K562 (cell line): ENCODE data around the gene DGLUCY. TPM values are rescaled to one million over a fixed set of nuclear protein-coding genes. Genes with fewer than 3 reads are reported as not detected.
"Not testable (repeated sequence)": the region's sequence is repeated elsewhere in the genome, so short reads cannot be mapped to it uniquely, and the experiment has no call there.

Source experiments
- ATAC-seq: fragments of 200-7000 bp; cut with Tn5 transposase; 3 replicates; pipeline ENCODE4 v1.9.1; 2020; ENCODE audit warnings: moderate library complexity
- BruUV-seq: library from RNA; stranded (reverse); fragments of 400-500 nt; replicated peaks from 2 replicates; lab custom pipeline; 2021; lab: Mats Ljungman, UMichigan
- CTCF ChIA-PET: fragments of 300-600 bp; formaldehyde crosslinking; extraction: SDS; loops from one replicate; lab custom pipeline; 2021; ENCODE audit warnings: low intra/inter-chr PET ratio; lab: Yijun Ruan, JAX
- POLR2A ChIA-PET: fragments of 300-600, 350-650 bp; sonication (Branson Sonifier 250); formaldehyde crosslinking; extraction: SDS; loops from one replicate; lab custom pipeline; 2021; ENCODE audit warnings: antibody characterized with exemption, inconsistent platforms; lab: Yijun Ruan, JAX
- DNase-seq, 4 experiments: peaks; one replicate each; pipeline versions ENCODE4 v3.0.0 to v3.0.0-alpha.2; 2011 to 2018; ENCODE audit warnings: low spot score in 3 of 4, mixed read lengths in 3 of 4; ENCODE audit errors: extremely low read depth in 1 of 4
- FAIRE-seq: peaks from 2 replicates; lab custom pipeline; 2011; peaks lifted over from hg19 to GRCh38; lab: Jason Lieb, UNC
- H2AFZ ChIP-seq: 2 replicates; pipeline ENCODE4 v1.6.0; 2011; ENCODE audit warnings: low read depth, low read length, control low read depth, inconsistent platforms
- H3K27ac ChIP-seq: fragments of 200-600 bp; 3 replicates; pipeline ENCODE4 v1.8.0; 2011; ENCODE audit warnings: low read depth, mild to moderate bottlenecking, control low read depth, inconsistent platforms, low read length, moderate library complexity, mixed read lengths; ENCODE audit errors: extremely low read depth
- H3K27me3 ChIP-seq, 2 experiments: fragments of 300-600 bp in 1 of 2; 2 replicates in 1 of 2; 3 replicates in 1 of 2; pipeline versions ENCODE4 v1.6.0 to v1.8.0; 2011; ENCODE audit warnings: inconsistent platforms in 2 of 2, low read length in 2 of 2, mild to moderate bottlenecking in 1 of 2, mixed read lengths in 1 of 2, moderate library complexity in 1 of 2; ENCODE audit not compliant: control insufficient read depth in 2 of 2, insufficient read depth in 2 of 2
- H3K36me3 ChIP-seq: fragments of 300-600 bp; 3 replicates; pipeline ENCODE4 v1.8.0; 2011; ENCODE audit warnings: mild to moderate bottlenecking, low read length, inconsistent platforms; ENCODE audit not compliant: control insufficient read depth, insufficient read depth
- H3K4me1 ChIP-seq, 2 experiments: fragments of 200-600 bp in 1 of 2; replicated peaks in 1 of 2; 2 replicates in 1 of 2; 3 replicates in 1 of 2; pipeline versions ENCODE4 v1.5.1 to v1.8.0; 2011; ENCODE audit warnings: inconsistent platforms in 2 of 2, low read length in 2 of 2, mild to moderate bottlenecking in 1 of 2, mixed read lengths in 1 of 2, moderate library complexity in 1 of 2; ENCODE audit not compliant: control insufficient read depth in 2 of 2, insufficient read depth in 2 of 2
- H3K4me2 ChIP-seq: 2 replicates; pipeline ENCODE4 v1.6.1; 2011; ENCODE audit warnings: low read length, control low read depth, inconsistent platforms, mixed read lengths; ENCODE audit not compliant: insufficient read depth
- H3K4me3 ChIP-seq: fragments of 200-600 bp; sonication (generic), shearing (Covaris generic); 2 replicates; pipeline ENCODE4 v1.5.1; 2016; ENCODE audit warnings: control low read depth, inconsistent platforms
- H3K79me2 ChIP-seq: fragments of 200-600 bp; 3 replicates; pipeline ENCODE4 v1.8.0; 2011; ENCODE audit warnings: low read length, inconsistent platforms; ENCODE audit not compliant: control insufficient read depth, insufficient read depth
- H3K9ac ChIP-seq, 2 experiments: 2 replicates each; pipeline versions ENCODE4 v1.6.0 to v1.6.1; 2011; ENCODE audit warnings: low read depth in 2 of 2, low read length in 2 of 2, control low read depth in 1 of 2, inconsistent platforms in 1 of 2, mild to moderate bottlenecking in 1 of 2, mixed read lengths in 1 of 2; ENCODE audit not compliant: insufficient read depth in 1 of 2
- H3K9me1 ChIP-seq: one replicate; pipeline ENCODE4 v1.6.0; 2011; ENCODE audit warnings: inconsistent platforms, mild to moderate bottlenecking, low read length, moderate library complexity; ENCODE audit not compliant: control insufficient read depth, insufficient read depth
- H3K9me3 ChIP-seq: replicated peaks from 2 replicates; pipeline ENCODE4 v1.5.1; 2011; ENCODE audit warnings: low read depth, low read length, inconsistent platforms; ENCODE audit not compliant: control insufficient read depth, insufficient read depth
- H4K20me1 ChIP-seq: replicated peaks from 2 replicates; pipeline ENCODE4 v1.6.1; 2011; ENCODE audit warnings: low read length, inconsistent platforms, mixed read lengths; ENCODE audit not compliant: control insufficient read depth, insufficient read depth
- GABPB2 ChIP-seq: fragments of 250-450 bp; sonication (Bioruptor Pico); conservative IDR thresholded peaks from 2 replicates; pipeline ENCODE4 v1.5.1; 2021; ENCODE audit warnings: mild to moderate bottlenecking
- MYNN ChIP-seq, 2 experiments: sonication (generic); formaldehyde crosslinking in 1 of 2; IDR thresholded peaks; 2 replicates each; pipeline versions ENCODE4 v1.5.0 to v1.6.1; 2016 to 2020; ENCODE audit warnings: antibody characterized with exemption in 1 of 2, missing genetic modification reagents in 1 of 2
- RBM14 ChIP-seq: fragments of 200-400 bp; formaldehyde crosslinking; IDR thresholded peaks from 2 replicates; pipeline ENCODE4 v1.6.1; 2018; ENCODE audit warnings: low read depth, mild to moderate bottlenecking, low read length, moderate library complexity, borderline replicate concordance; ENCODE audit not compliant: insufficient read depth
- RBM34 ChIP-seq: fragments of 200-400 bp; formaldehyde crosslinking; IDR thresholded peaks from 2 replicates; pipeline ENCODE4 v1.6.1; 2018; ENCODE audit warnings: low read length, borderline replicate concordance; ENCODE audit not compliant: insufficient read depth
- RCOR1 ChIP-seq, 2 experiments: IDR thresholded peaks; 2 replicates each; pipeline ENCODE4 v1.6.1; 2012; ENCODE audit warnings: low read depth in 2 of 2, low read length in 2 of 2, borderline replicate concordance in 1 of 2, improper control_type of control experiment in 1 of 2
- ZBTB8A ChIP-seq: fragments of 450-650 bp; IDR thresholded peaks from 2 replicates; pipeline ENCODE4 v1.6.1; 2018; ENCODE audit warnings: mild to moderate bottlenecking, moderate library complexity; ENCODE audit not compliant: partially characterized antibody
- ZNF354B ChIP-seq: fragments of 250-450 bp; sonication (Bioruptor Pico); IDR thresholded peaks from 2 replicates; pipeline ENCODE4 v1.4.0; 2020
- ZNF696 ChIP-seq: fragments of 250-450 bp; sonication (Bioruptor Pico); conservative IDR thresholded peaks from 2 replicates; pipeline ENCODE4 v1.4.0; 2020; ENCODE audit warnings: mild to moderate bottlenecking, moderate library complexity
- WGBS: fragments of 100-300 bp; shearing (Covaris generic); methylation state at CpG from one replicate; pipeline ENCODE4 v1.1.6; 2016; ENCODE audit warnings: low coverage, mixed read lengths; ENCODE audit not compliant: insufficient coverage; ENCODE audit errors: missing lambda C conversion rate; 5-methylcytosine and 5-hydroxymethylcytosine counted together
- in situ Hi-C: fragments of 300-500 bp; cut with MboI; formaldehyde crosslinking; loops from 4 replicates; pipeline ENCODE4 v1.15.0; 2018; ENCODE audit warnings: inconsistent platforms, mixed read lengths
- intact Hi-C: fragments of 100-400 bp; cut with micrococcal nuclease; formaldehyde crosslinking; loops from 2 replicates; pipeline ENCODE4 v1.14.2; 2022
- polyA plus RNA-seq, 8 experiments: library from polyadenylated mRNA; depleted of rRNA in 4 of 8; stranded (reverse) in 5 of 8; unstranded in 3 of 8; fragments of >200 nt; fragmentation: Nextera tagmentation in 2 of 8; fragmentation: Illumina TruSeq in 1 of 8; extraction: Ambion mirVana in 2 of 8; extraction: Trizol in 1 of 8; gene quantifications; 2 replicates each; pipeline versions ENCODE4 v1.2.1 to v1.2.3, GENCODE V29; 2011 to 2014; ENCODE audit warnings: inconsistent platforms in 1 of 8, missing spikeins in 1 of 8
- total RNA-seq, 7 experiments: library from RNA; depleted of rRNA in 6 of 7; stranded (reverse); fragments of >200 nt in 6 of 7; fragmentation: Illumina TruSeq in 2 of 7; extraction: Trizol in 2 of 7; gene quantifications; 2 replicates each; pipeline versions ENCODE4 v1.2.1 to v1.2.3, GENCODE V29; 2011 to 2021; ENCODE audit warnings: low replicate concordance in 1 of 7
- TF ChIP-seq, protein P1 (sequence below): sonication (generic); formaldehyde crosslinking; IDR thresholded peaks from 2 replicates; pipeline ENCODE4 v1.8.1; 2023; ENCODE audit warnings: mild to moderate bottlenecking, missing genetic modification reagents
- TF ChIP-seq, protein P2 (sequence below): sonication (generic); formaldehyde crosslinking; IDR thresholded peaks from 2 replicates; pipeline ENCODE4 v1.8.0; 2022; ENCODE audit warnings: mild to moderate bottlenecking, missing genetic modification reagents

DGLUCY gene
- total and polyA plus RNA-seq, 9 of the 15 experiments (the other 6 are each of a cell fraction or from before 2014, with no cell fraction given): 9.9 to 28.4 (median 21.0) TPM

DNA sequence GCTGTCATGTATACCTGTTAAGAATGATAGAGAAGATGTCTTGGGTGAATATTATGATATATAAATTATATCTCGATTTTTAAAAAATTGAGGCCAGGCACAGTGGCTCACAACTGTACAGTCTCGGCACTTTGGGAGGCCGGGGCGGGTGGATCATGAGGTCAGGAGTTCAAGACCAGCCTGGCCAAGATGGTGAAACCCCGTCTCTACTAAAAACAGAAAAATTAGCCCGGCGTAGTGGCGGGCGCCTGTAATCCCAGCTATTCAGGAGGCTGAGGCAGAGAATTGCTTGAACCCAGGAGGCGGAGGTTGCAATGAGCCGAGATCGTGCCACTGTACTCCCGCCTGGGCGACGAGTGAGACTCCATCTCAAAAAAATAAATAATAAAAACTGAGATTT lies 152.4 kb downstream of the DGLUCY start:
- ATAC-seq, H3K27me3 ChIP-seq, CTCF ChIA-PET: not testable (repeated sequence)
- TF ChIP-seq, protein P1, sequence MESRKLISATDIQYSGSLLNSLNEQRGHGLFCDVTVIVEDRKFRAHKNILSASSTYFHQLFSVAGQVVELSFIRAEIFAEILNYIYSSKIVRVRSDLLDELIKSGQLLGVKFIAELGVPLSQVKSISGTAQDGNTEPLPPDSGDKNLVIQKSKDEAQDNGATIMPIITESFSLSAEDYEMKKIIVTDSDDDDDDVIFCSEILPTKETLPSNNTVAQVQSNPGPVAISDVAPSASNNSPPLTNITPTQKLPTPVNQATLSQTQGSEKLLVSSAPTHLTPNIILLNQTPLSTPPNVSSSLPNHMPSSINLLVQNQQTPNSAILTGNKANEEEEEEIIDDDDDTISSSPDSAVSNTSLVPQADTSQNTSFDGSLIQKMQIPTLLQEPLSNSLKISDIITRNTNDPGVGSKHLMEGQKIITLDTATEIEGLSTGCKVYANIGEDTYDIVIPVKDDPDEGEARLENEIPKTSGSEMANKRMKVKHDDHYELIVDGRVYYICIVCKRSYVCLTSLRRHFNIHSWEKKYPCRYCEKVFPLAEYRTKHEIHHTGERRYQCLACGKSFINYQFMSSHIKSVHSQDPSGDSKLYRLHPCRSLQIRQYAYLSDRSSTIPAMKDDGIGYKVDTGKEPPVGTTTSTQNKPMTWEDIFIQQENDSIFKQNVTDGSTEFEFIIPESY: 0 out of 2 replicates have a peak, but pooled peaks have one; percentile 33
- TF ChIP-seq, all 486 proteins: peak for 1; not testable (repeated sequence) for 485
- H3K9me1 ChIP-seq, DNase-seq, in situ Hi-C loops, POLR2A ChIA-PET, H3K36me3 ChIP-seq, H3K9me3 ChIP-seq, FAIRE-seq, H4K20me1 ChIP-seq, H3K4me3 ChIP-seq, H2AFZ ChIP-seq, BruUV-seq: not testable (repeated sequence)
- H3K27ac ChIP-seq: peak overlapping the region; percentile 84; the same call in 2 of the 3 replicates
- H3K4me2 ChIP-seq: peak overlapping the region; percentile 87; the same call in 1 of the 2 replicates
- intact Hi-C loops: loop anchor here (5.0 kb wide), 1 partner anchor 64 kb away; no protein-coding TSS in a partner anchor
- H3K9ac ChIP-seq: peak overlapping the region in 1 of 2 experiments; percentile 88; a peak in 2 of 4 replicates
- 73% methylated on average over 14 of the region's 15 CpGs for WGBS
- peaks cover 41 to 47% of the 10 kb centered on the region in 2 experiments for H3K4me1 ChIP-seq
- peaks cover 31% of the 10 kb centered on the region for H3K79me2 ChIP-seq

DNA sequence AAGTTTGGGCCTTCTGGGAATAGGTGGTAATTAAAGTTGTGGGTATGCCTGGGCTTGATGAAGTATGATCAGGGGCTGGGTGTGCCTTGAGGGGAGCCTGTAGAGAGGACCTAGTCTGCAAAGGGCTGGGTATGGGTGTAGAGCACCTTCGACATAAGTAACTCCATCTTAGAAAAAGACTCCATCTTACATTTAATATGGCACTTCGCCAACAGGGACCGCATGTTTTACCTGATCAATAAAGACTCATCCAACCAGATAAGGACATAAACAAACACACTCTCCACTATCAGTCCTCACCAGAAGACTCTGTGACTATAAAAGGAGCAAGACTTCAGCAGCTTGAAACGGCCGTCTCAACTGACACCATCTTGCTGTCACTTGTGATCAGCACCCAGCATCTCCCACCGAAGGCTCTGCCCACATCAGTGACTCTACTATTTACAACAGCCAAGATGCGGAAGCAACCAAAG lies 154.1 kb downstream of the DGLUCY start:
- intact Hi-C loops: loop anchor here (5.0 kb wide), 1 partner anchor 66 kb away; no protein-coding TSS in a partner anchor
- peak overlapping the region; percentile 47 for H2AFZ ChIP-seq
- no peaks in the 10 kb centered on the region for H3K9me3 ChIP-seq
- ChIA-PET POLR2A (interaction anchor here (0.6 to 1.5 kb wide), 4 partner anchors 11 to 181 kb away, joined by 3 to 4 read pairs (median 3); no protein-coding TSS in a partner anchor), CTCF (no interaction called here)
- ATAC-seq (peak; percentile 61), DNase-seq (peak; percentile 51 to 87 (median 62)), FAIRE-seq (peak; percentile 98)
- no peaks in the 10 kb centered on the region for H3K9me1 ChIP-seq
- no peaks in the 10 kb centered on the region for H4K20me1 ChIP-seq
- H3K79me2 ChIP-seq: peaks cover 28% of the 10 kb centered on the region
- H3K27me3 ChIP-seq: no peaks in the 10 kb centered on the region
- WGBS: 1% methylated on average over 7 of the region's 7 CpGs
- BruUV-seq: no TSS peak
- peak overlapping the region; percentile 70 for H3K4me2 ChIP-seq
- peak overlapping the region in 1 of 2 experiments; percentile 34; a peak in 1 of 4 replicates for H3K9ac ChIP-seq
- in situ Hi-C loops: no loop called here
- peaks cover 41 to 53% of the 10 kb centered on the region in 2 experiments for H3K4me1 ChIP-seq
- H3K27ac ChIP-seq: peak overlapping the region; percentile 83
- no peak overlapping the region for H3K4me3 ChIP-seq
- H3K36me3 ChIP-seq: peaks cover 8% of the 10 kb centered on the region; the same call in 1 of the 3 replicates
- TF ChIP-seq ZNF354B (CRISPR knock-in tag): peak; percentile 88
- TF ChIP-seq MYNN (IDR thresholded peaks at IDR 0.05): no peak; the same call in 1 of the 2 replicates
- no peak for TF ChIP-seq MYNN (CRISPR knock-in tag; IDR thresholded peaks at IDR 0.05)
- TF ChIP-seq RBM14: no peak
- peak in 1 of 2 experiments; percentile 66; a peak in 2 of 4 replicates for TF ChIP-seq RCOR1 (IDR thresholded peaks at IDR 0.05; ENCODE audit: borderline replicate concordance in 1 of 2, low read depth in 2 of 2, low read length in 2 of 2)
- no peak for TF ChIP-seq ZBTB8A
- TF ChIP-seq RBM34: no peak
- no peak for TF ChIP-seq GABPB2
- TF ChIP-seq ZNF696 (CRISPR knock-in tag): 0 out of 2 replicates have a peak, but pooled peaks have one; percentile 70
- TF ChIP-seq, protein P2, sequence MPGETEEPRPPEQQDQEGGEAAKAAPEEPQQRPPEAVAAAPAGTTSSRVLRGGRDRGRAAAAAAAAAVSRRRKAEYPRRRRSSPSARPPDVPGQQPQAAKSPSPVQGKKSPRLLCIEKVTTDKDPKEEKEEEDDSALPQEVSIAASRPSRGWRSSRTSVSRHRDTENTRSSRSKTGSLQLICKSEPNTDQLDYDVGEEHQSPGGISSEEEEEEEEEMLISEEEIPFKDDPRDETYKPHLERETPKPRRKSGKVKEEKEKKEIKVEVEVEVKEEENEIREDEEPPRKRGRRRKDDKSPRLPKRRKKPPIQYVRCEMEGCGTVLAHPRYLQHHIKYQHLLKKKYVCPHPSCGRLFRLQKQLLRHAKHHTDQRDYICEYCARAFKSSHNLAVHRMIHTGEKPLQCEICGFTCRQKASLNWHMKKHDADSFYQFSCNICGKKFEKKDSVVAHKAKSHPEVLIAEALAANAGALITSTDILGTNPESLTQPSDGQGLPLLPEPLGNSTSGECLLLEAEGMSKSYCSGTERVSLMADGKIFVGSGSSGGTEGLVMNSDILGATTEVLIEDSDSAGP: no peak
